ENCODE measurements around the gene BRD1.

Gene BRD1

DNA sequence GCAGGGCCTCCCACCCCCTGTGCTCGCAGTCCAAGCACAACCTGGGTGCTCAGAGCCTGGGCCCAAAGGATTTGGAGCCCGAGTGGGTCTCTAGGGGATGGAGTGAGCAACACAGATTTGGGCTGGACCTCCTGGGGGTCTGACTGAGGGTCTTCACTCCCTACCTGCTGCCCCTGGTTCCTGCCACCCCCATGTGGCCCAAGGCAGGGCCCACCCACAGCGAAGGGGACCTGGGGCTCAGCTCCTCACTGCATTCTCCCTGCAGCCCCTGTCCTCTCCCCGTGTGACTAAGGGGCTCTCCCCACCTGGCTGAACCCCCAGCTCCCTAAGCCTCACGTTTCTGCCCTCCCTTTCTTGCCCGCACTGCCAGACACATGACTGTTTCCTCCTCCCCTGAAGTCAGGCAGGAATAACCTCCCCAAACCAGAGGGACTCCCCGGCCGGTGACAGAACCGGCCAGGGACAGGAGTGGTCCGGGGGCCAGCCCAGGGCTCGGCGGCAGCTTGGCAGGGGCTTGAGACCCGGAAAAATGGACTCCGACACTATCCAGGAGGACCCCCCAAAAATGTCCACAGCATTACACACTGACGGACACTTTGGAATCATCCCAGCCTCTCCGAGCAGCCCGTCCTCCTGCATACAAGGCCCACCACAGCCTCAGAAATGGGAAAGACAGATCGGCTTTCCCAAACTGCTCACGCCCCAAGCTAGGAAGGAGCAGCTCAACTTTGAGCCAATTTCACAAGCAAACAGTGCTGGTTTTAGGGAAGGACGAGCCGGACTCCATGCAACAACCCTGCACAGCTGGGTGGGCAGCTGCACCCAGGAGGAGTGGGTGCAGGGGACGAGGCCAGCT is 57.8 kb downstream of the BRD1 start:
- no peak for DNase-seq (ENCODE audit: low read depth, low spot score)
- in situ Hi-C loops (cut with HindIII; ENCODE audit: low sequenced_read_pairs), result no loop called here
- H3K4me3 ChIP-seq (ENCODE audit: low read depth, low read length), result no peak overlapping the region
- TF ChIP-seq, protein P1, sequence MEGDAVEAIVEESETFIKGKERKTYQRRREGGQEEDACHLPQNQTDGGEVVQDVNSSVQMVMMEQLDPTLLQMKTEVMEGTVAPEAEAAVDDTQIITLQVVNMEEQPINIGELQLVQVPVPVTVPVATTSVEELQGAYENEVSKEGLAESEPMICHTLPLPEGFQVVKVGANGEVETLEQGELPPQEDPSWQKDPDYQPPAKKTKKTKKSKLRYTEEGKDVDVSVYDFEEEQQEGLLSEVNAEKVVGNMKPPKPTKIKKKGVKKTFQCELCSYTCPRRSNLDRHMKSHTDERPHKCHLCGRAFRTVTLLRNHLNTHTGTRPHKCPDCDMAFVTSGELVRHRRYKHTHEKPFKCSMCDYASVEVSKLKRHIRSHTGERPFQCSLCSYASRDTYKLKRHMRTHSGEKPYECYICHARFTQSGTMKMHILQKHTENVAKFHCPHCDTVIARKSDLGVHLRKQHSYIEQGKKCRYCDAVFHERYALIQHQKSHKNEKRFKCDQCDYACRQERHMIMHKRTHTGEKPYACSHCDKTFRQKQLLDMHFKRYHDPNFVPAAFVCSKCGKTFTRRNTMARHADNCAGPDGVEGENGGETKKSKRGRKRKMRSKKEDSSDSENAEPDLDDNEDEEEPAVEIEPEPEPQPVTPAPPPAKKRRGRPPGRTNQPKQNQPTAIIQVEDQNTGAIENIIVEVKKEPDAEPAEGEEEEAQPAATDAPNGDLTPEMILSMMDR (IDR thresholded peaks at IDR 0.05; ENCODE audit: low read depth, low read length), result no peak

GRCh38 chr22:49768951-49769690 is 58.6 kb downstream of the BRD1 start:
- TF ChIP-seq, protein P1 (IDR thresholded peaks at IDR 0.05; ENCODE audit: low read depth, low read length), result no peak
- DNase-seq (ENCODE audit: low read depth, low spot score), result no peak
- in situ Hi-C loops (cut with HindIII; ENCODE audit: low sequenced_read_pairs), result no loop called here
- H3K4me3 ChIP-seq (ENCODE audit: low read depth, low read length), result no peak overlapping the region

GRCh38 chr22:49768077-49768910 is 59.4 kb downstream of the BRD1 start:
- no peak overlapping the region for H3K4me3 ChIP-seq (ENCODE audit: low read depth, low read length)
- DNase-seq (ENCODE audit: low read depth, low spot score), result no peak
- TF ChIP-seq, protein P1 (IDR thresholded peaks at IDR 0.05; ENCODE audit: low read depth, low read length), result no peak
- in situ Hi-C loops (cut with HindIII; ENCODE audit: low sequenced_read_pairs), result no loop called here

DNA sequence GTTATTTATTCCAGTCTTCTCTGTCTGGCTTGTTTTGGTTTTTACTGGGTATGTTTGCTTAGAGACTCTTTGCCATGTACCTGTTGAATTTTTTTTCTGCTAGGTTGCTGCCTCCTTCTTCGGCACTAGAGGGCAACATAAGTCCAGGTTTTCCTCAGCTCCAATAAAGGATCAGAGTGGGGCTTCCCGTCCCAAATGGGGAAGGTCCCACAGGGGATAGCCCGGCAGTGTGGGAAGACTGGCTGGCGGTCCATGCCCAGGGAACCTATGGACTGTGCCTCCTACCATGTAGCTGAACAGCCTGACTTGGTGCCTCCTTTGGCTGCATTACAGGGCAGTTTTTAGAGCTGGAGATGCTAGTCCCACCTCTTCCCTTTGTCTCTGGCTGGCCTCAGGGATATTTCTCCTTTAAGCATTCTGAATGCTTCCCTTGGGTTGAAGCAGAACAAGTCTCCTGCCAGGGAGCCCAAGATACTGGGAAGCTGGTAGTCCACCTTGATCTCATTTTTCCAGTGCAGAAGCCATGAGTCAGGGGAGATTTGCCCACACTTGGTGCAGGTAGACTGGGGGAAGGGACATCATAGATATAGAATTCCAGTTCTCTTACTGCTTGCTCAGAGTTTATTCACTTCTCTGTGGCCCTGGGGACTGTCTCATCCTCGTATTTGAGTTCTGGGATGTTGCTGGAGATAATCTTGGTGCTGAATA is 60.2 kb downstream of the BRD1 start:
- DNase-seq (ENCODE audit: low read depth, low spot score), result peak; percentile 53
- H3K4me3 ChIP-seq (ENCODE audit: low read depth, low read length), result no peak overlapping the region
- in situ Hi-C loops (cut with HindIII; ENCODE audit: low sequenced_read_pairs), result no loop called here
- TF ChIP-seq, protein P1 (IDR thresholded peaks at IDR 0.05; ENCODE audit: low read depth, low read length), result peak; percentile 74

DNA sequence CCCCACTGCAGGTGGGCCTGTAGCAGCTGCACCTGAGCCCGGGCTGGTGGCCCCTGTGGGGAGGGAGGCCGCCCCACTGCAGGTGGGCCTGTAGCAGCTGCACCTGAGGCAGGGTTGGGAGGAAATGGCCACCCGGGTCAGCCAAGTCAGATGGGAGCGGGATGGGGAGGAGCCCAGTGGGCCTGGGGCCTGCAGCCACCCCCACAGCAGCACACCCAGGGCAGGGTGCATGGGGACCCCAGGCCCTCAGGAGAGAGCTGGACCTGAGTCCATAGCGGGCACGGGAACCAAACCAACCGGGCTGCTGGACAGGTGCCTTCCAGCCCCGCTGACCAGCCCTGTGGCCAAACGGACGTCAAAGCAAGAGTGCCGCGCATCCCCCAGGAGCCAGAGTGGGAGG is 61.7 kb downstream of the BRD1 start:
- no peak overlapping the region for H3K4me3 ChIP-seq (ENCODE audit: low read depth, low read length)
- no peak for DNase-seq (ENCODE audit: low read depth, low spot score)
- in situ Hi-C loops (cut with HindIII; ENCODE audit: low sequenced_read_pairs), result no loop called here
- TF ChIP-seq, protein P1 (IDR thresholded peaks at IDR 0.05; ENCODE audit: low read depth, low read length), result no peak
